ENCODE measurements around the gene KCNQ2. TPM values are rescaled to one million over a fixed set of nuclear protein-coding genes. Genes with fewer than 3 reads are reported as not detected.

Gene KCNQ2
- total and polyA plus RNA-seq, 10 of the 15 experiments (the other 5 are each of a cell fraction or from before 2014, with no cell fraction given): 0.06 to 0.49 (median 0.26) TPM; not detected in 7

- TF ChIP-seq CUX1 (IDR thresholded peaks at IDR 0.05; ENCODE audit: insufficient replicate concordance, low read depth, low read length): no peak
- no peak for TF ChIP-seq DPF2 (IDR thresholded peaks at IDR 0.05)
These were observed 20.1 kb upstream of the KCNQ2 start (continued) for GRCh38 chr20:63492518-63492917.

DNA sequence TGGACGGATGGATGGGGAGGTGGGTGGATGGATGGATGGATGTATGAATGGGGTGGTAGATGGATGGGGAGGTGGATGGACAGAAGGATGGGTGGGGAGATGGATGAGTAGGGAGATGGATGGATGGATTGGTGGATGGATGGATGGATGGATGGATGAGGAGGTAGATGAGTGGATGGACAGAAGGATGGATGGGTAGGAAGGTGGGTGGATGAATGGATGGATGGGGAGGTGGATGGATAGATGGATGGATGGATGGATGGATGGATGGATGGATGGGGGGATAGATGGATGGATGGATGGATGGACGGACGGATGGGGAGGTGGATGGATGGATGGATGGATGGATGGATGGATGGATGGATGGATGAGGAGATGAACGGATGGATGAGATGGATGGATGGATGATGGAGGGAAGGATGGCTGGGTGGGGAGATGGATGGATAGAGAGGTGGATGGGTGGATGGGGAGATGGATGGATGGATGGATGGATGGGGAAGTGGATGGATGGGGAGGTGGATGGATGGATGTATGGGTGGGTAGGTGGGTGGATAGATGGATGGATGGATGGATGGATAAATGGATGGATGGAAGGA, 19.3 kb upstream of the KCNQ2 start:
- H3K27ac ChIP-seq (ENCODE audit: control insufficient read depth, insufficient read depth): no peak overlapping the region
- SMC1A ChIA-PET (ENCODE audit: uncharacterized antibody, unreplicated experiment): no interaction called here
- H3K4me1 ChIP-seq (ENCODE audit: control insufficient read depth, insufficient read depth, low read length): no peaks in the 10 kb centered on the region
- no peak for ATAC-seq
- no peaks in the 10 kb centered on the region for H3K79me2 ChIP-seq (ENCODE audit: control insufficient read depth, insufficient read depth, low read length)
- intact Hi-C loops (cut with micrococcal nuclease; ENCODE audit: unreplicated experiment) (no loop called here), in situ Hi-C loops (cut with MboI) (no loop called here)
- BruUV-seq (replicated peaks): no TSS peak
- H2AFZ ChIP-seq (ENCODE audit: control insufficient read depth, low read depth, low read length): no peak overlapping the region
- CTCF ChIA-PET: no interaction called here
- H3K27me3 ChIP-seq (replicated peaks in 1 of 2; ENCODE audit: control insufficient read depth in 2 of 2, insufficient read depth in 2 of 2, low read length in 1 of 2): peaks cover 0 to 1% of the 10 kb centered on the region in 2 experiments; a peak in 1 of 4 replicates
- no peaks in the 10 kb centered on the region for H3K9me3 ChIP-seq (replicated peaks; ENCODE audit: control insufficient read depth, insufficient read depth, low read length)
- no peaks in the 10 kb centered on the region for H4K20me1 ChIP-seq (ENCODE audit: control insufficient read depth, insufficient read depth)
- POLR2A ChIA-PET: no interaction called here
- no peak for FAIRE-seq
- DNase-seq (ENCODE audit: low read depth, low spot score): no peak
- H3K9ac ChIP-seq (ENCODE audit: control insufficient read depth, insufficient read depth, low read length): no peak overlapping the region
- H3K36me3 ChIP-seq (ENCODE audit: control insufficient read depth in 2 of 2, insufficient read depth in 2 of 2, low read length in 1 of 2): no peaks in the 10 kb centered on the region
- H3K4me2 ChIP-seq (ENCODE audit: control insufficient read depth, insufficient read depth): no peak overlapping the region
- WGBS (ENCODE audit: insufficient coverage, insufficient replicate concordance, low lambda C conversion rate, missing lambda C conversion rate): 18% methylated on average over 2 of the region's 4 CpGs
- RAD21 ChIA-PET (ENCODE audit: unreplicated experiment): no interaction called here
- H3K4me3 ChIP-seq: no peak overlapping the region
- TF ChIP-seq, protein P1, sequence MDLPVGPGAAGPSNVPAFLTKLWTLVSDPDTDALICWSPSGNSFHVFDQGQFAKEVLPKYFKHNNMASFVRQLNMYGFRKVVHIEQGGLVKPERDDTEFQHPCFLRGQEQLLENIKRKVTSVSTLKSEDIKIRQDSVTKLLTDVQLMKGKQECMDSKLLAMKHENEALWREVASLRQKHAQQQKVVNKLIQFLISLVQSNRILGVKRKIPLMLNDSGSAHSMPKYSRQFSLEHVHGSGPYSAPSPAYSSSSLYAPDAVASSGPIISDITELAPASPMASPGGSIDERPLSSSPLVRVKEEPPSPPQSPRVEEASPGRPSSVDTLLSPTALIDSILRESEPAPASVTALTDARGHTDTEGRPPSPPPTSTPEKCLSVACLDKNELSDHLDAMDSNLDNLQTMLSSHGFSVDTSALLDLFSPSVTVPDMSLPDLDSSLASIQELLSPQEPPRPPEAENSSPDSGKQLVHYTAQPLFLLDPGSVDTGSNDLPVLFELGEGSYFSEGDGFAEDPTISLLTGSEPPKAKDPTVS (IDR thresholded peaks at IDR 0.05; ENCODE audit: low read depth, low read length): no peak
- no peak for TF ChIP-seq FOXM1 (IDR thresholded peaks at IDR 0.05; ENCODE audit: low read depth, low read length)
- TF ChIP-seq TCF12 (IDR thresholded peaks at IDR 0.05; ENCODE audit: low read depth, low read length): no peak
- 0 out of 2 replicates have a peak, but pooled peaks have one; percentile 19 for TF ChIP-seq FOXK2 (IDR thresholded peaks at IDR 0.05)
- no peak for TF ChIP-seq ELK1 (IDR thresholded peaks at IDR 0.05; ENCODE audit: low read depth, low read length)
- TF ChIP-seq E2F8 (IDR thresholded peaks at IDR 0.05; ENCODE audit: low read depth, partially characterized antibody): no peak
- no peak for TF ChIP-seq CBFB (IDR thresholded peaks at IDR 0.05; ENCODE audit: low read depth)
